GM18517 (cell line): ENCODE measurements around the gene NDFIP1.
"Not testable (repeated sequence)": the region's sequence is repeated elsewhere in the genome, so short reads cannot be mapped to it uniquely, and the experiment has no call there.

ENCODE experiments used
- ATAC-seq: cut with Tn5 transposase; IDR thresholded peaks from one replicate; pipeline ENCODE4 v1.9.1; 2021; ENCODE audit warnings: mild to moderate bottlenecking, moderate library complexity; ENCODE audit not compliant: unreplicated experiment

NDFIP1 gene, protein sequence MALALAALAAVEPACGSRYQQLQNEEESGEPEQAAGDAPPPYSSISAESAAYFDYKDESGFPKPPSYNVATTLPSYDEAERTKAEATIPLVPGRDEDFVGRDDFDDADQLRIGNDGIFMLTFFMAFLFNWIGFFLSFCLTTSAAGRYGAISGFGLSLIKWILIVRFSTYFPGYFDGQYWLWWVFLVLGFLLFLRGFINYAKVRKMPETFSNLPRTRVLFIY

DNA sequence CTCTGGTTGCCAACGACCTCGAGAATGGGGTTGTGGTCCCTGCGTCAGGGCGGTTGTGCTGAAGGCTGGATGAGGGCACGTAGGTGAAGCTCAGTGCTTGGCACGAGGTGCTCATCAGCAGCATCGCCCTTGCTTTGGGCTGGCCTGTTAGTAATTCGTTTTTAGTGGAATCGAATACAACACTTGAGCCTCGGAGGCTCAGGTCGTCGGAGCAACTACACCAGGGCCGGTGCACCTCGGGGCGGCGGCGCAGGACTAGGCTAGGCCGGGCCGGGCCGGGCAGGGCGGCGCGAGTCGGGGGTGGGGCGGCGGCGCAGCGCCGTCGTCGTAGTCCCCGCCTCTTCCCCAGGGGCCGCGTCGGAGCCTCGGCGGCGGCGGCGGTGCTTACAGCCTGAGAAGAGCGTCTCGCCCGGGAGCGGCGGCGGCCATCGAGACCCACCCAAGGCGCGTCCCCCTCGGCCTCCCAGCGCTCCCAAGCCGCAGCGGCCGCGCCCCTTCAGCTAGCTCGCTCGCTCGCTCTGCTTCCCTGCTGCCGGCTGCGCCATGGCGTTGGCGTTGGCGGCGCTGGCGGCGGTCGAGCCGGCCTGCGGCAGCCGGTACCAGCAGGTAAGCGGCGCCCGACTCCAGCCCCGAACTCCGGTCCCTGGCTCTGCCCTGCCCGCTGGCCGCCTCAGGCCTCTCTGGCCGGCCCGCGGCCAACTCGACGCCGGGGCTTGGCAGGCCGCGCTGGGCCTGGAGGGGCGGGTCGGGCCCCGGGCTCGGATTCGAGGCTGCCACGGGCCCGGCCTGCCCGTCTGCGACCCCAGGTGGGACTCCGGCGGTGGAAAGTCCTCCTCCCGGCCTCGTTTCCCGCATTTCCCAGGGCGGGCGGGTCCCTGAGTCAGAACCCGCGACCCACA lies at the start of gene NDFIP1:
TSS of gene NDFIP1 (plus strand) at position 348 of the 899 bp plus-strand sequence. CDS start at position 544, 196 bp downstream.
- ATAC-seq, result peak; percentile 97

DNA sequence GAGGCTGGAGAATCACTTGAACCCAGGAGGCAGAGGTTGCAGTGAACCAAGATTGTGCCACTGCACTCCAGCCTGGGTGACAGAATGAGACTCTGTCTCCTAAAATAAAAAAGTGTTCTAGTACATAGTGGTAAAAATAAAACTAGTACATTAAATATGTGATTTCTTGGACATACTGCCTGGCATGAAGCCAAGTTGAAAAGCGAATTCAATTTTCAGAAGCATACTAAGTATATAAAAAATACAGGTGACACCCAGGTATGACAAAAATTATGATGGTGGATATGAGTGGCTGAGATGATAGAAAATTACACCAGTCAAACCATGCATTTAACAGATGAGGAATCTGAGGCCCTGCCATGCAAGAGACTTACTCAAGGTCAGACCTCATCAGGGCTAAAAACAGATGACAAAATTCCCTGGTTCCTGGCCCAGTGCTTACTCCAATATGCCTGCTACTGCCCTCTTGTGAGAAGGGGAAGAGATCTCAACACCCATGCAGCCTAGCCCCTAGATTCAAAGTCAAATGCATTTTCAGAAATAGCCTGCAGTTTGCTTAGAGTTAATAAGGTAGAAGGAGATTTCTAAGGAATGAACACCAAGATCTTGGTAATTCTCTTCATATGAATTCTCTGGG lies 49.2 kb upstream of the NDFIP1 start:
- ATAC-seq, result no peak

DNA sequence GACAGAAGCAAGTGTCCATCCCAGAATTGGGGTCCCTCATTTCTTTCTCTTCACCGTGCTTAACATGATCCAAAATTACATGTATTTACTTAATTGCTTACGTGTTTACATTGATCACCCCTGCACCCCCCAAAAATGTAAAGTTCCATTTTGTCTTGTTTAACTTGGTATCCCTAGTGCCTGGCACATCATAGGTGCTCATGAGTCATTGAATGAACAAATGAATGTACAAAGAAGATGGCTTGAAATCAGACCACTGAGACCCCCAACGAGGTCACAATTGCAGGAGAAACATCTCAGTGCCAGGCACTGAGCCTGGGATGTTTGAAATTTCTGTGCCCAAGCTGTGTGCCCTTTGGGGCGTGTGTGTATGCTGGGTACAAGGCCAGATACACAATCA lies 45.2 kb upstream of the NDFIP1 start:
- ATAC-seq, result no peak

DNA sequence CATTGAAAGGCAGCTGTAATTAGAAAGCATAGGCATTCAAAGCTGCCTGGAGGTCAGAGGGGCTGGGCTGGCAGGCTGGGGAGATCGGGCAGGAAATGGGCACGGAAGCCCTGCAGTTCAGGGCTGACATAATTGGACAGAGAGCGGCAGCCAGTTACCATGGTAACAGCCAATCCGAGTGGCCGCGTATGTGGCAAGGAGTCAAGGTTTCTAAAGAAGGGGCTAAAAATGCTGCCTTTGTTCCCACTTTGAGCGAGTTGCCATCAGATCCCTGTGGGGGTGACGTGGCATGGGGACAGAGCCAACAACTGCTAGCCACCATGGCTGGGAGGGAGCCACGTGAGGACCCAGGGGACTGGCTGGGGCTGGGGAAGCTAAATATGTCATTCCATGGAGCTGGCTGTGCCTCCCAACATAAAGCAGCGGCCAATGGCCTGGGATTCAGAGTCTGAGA lies 44.7 kb upstream of the NDFIP1 start:
- ATAC-seq, result no peak

DNA sequence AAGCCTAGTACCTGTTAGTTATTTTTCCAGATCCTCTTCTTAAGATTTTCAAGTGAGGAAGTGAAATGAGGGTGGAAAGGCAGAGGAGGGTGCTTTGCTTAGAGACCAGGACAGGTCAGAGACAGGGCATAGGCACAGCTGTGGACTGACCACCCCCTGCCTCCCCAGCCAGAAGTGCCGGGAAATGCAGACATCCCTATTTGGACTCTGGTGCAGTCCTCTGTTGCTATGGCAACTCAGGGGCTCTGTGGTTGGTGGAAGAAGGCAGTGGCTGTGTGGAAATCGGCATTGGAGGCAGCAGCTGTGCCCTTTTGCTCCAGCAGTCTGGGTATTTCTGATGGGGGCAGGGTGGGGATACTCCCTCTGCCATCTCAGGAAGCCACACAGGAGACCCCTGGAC lies 43.3 kb upstream of the NDFIP1 start:
- ATAC-seq, result no peak

DNA sequence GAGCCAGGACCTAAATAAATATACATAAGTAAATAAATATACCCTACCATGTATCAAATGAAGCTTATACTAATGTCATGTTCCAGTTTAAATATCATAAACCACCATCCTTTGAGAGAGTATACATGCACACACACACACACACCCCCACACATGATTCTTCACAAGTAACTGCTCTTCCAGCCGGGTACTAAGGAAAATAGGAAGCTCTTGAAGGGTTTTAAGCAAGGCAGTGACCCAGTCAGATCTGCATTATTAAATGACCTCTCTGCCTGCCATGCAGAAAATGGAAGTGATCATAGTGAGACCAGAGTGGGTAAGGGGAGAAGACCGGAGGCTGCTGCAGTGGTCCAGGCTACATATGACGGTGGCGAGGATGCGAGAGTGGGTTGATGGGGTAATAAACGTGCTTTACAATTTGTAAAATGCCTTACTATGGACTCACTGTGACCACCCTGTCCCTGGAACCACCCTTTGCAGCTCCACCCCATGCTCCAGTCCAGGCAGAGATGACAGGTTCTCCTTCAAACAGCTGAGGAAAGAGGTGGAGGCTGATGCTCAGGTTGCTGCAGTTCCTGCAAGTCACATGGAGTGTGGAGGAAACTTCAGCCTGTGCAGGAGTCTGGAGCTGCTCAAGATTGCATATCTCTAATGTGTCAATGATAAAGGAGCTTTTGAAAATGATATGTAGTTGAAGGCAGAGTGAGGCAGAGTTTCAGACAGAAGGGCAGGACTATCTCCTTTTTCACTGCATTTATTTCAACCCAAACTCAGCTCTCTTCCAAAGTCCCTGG lies 38.8 kb upstream of the NDFIP1 start:
- ATAC-seq, result no peak

DNA sequence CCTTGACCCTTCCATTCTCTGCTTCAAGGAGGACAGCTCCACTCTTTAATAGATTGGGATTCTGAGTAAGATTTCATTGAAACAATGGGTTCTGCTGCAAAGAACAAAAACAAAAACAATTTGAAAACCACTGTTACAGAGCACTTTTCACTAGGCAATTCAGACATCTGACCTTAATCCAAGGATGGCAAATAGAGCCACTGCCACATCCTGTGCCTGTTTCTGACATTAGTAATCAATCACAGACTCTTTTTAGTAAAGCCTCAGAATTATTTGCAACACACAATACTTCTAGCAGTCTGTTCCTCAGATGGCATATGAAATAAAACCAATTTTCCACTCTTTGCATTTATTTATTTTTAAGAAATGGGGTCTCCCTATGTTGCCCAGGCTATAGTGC lies 37.8 kb upstream of the NDFIP1 start:
- no peak for ATAC-seq

DNA sequence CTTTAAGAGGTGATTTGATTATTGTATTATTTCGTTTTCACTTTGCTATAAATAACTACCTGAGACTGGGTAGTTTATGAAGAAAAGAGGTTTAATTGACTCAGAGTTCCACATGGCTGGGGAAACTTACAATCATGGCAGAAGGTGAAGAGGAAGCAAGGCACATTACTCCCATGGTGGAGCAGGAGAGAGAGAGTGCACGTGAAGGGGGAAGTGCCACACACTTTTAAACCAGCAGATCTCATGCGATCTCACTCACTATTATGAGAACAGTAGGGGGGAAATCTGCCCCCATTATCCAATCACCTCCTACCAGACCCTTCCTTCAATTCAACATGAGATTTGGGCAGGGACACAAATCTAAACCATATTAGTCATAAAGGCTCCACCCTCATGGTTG lies 36.1 kb upstream of the NDFIP1 start:
- ATAC-seq, result no peak

DNA sequence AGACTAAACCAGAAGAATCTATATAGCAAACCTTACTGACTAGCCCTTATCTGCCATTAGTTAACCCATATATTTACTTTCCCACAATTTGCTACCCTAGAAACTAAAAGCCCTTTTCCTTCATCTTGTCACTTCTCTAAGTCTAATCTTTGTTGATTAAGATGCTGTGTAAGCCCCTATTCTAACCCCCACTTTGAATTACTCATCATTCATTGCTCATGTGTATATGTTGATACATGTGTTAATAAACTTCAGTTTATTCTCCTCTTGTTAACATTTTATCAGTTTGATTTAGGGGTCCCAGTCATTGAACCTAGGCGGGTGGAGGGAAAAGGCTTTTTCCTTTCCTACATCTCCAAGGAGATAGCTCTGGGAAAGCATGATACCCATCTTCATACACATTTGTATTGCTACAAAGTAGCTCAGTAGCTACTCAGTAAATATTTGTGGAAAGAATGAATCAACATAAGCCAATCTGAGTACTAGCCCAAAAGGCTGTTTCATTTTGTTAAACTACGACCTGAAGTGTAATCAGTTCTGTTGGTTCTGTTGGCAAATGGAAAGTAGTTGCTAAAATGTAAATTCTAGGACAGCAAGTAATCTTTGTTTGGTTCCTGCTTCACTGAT lies 35.1 kb upstream of the NDFIP1 start:
- ATAC-seq, result no peak

DNA sequence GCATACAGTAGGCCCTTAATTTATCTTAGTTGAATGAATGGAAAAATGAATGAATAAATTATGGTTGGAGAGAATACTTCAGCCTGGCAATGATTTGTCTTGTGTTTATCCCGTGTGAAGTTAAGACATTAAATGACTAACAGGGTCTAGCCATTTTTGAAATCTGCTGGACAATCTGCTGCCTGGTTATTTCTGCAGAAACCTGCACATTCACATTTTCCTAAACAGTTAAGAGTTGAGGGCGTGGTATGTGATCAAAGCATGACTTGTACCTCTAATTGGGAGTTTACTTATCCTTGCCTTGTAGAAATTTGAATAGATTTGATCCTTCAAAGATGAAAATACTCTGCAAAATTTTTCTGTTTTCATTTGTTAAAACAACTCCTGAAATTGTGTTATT lies 34.6 kb upstream of the NDFIP1 start:
- no peak for ATAC-seq

DNA sequence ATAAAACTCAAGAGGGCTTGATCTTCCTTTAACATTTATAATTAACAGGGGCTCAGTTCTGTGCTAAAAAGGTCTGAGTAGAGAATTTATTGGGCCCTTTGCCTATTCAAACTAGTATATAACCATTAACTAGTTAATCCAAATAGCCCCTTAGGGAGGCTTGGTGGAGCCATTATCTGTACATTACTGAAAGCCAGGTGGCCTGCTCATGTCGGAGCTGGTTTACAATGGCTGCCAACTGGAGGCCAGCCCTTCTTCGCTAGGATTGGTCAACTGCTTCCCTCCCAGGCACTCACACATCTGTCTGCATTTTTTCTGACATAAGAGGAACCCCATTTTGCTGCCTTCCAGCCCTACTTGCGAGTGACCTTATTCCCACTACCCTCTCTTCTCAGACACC lies 30.4 kb upstream of the NDFIP1 start:
- no peak for ATAC-seq

DNA sequence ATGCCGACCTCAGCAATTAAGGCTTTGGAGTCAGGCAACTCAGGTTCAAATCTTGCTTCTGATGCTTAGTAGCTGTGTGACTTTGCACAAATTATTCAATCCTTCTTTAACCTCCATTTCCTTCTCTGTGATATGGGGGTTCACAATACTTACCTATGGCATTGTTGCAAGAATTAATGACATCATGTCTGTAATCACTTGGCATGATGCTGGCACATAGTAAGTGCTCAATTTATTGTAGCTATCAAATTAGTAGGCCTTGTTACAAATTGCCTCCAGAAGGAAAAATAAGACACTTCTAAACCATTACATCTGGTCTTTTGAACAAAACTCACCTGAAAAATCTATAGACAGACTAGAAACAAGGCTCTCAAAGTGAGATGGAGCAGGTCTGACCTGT lies 29.9 kb upstream of the NDFIP1 start:
- no peak for ATAC-seq

DNA sequence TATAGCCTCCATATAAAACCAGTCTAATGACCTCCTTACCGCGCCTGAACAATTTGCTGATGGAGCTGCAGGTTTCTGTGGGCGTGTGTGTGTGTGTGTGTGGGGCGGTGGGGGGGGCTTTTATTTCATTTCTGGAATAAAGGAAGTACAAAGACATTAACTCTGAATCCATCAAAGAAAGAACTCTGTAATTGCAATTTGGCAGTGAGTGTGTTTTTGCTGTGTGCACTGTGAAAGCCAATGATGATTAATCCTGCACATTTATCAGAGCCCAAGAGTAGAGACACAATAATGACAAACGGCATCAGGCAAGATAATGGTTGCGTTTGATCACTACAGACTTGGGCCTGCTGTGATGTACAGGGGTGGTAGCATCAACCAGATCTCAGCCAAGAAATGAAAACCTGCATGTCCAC lies 29.3 kb upstream of the NDFIP1 start:
- no peak for ATAC-seq

DNA sequence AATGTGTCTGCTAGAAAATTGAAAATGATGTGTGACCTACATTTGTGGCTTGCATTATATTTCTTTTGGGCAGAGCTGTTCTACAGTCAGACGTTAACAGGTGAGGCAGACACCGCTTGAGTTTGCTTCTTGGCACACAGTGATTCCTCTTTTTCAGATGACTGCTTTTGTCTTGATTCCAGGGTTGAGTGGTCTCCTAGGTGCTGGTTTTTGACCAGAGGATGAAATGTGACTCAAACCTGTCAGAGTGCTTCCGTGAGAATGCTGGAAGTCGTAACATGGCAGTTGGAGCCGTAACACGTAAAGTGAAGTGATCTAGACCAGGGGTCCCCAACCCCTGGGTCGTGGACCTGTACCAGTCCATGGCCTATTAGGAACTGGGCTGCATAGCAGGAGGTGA lies 28.3 kb upstream of the NDFIP1 start:
- no peak for ATAC-seq

DNA sequence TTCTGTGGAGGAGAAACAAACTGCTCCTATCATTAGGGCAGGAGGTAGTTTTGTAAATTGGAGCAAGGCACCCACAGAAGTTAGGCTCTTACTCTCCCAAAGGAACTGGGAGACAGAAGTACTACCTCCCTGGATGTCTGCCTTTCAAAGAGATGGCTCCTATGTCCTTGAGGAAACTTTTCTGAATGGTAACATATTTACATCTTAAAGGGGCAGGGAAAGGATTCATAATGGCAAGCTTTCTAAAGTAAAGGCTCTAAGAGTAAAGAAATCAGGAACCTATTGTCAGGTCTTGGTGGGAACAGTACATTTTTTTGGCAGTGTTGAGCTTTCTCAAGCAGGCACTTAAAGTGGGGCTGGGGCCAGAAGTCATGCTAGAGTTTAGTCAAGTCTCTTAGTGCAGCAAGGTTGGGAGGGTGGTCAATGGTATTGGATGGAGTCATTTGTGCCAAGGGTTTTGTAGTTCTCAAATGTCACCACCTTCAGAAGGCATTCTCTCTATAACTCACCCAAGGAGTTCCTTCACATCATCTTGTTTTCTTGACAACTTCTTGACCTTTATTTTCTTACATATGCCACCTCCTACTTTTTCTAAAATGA lies 26.3 kb upstream of the NDFIP1 start:
- ATAC-seq, result no peak

DNA sequence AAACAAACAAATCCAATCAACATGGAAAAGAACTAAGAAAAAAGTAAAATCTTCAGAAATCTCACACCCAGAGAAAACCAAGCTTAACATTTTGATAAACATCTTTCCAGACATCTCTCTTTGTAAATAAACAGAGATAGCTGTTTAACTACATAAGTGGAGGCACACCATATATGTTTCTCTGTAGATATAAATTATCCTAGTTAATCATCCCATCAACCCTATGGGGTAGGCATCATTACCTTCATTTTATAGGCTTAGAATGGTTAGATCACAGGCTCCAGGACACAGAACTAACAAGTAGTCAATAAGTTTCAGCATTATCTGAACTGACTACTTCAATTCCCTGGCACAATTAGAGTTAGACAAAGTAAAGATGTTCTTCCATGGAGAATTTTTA lies 22.4 kb upstream of the NDFIP1 start:
- ATAC-seq, result no peak

DNA sequence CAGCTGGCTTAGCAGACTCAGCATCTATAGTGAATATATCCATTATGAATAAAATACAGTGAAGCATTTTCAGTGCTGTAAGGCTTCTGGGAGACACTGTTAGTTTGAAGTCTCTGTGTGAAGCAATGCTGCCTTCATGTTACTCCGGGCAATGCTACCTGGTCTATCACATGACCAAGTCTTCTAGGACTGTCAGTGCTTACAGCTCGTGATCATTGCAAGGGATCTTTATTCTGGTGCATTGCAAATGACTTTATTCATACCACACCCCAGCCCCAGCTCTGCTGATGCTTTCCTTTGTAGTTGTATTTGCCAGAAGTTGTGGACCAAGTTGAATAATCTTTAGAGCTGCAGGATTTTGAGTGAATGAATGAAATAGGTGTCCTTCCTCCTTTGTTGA lies 21.9 kb upstream of the NDFIP1 start:
- ATAC-seq, result no peak

DNA sequence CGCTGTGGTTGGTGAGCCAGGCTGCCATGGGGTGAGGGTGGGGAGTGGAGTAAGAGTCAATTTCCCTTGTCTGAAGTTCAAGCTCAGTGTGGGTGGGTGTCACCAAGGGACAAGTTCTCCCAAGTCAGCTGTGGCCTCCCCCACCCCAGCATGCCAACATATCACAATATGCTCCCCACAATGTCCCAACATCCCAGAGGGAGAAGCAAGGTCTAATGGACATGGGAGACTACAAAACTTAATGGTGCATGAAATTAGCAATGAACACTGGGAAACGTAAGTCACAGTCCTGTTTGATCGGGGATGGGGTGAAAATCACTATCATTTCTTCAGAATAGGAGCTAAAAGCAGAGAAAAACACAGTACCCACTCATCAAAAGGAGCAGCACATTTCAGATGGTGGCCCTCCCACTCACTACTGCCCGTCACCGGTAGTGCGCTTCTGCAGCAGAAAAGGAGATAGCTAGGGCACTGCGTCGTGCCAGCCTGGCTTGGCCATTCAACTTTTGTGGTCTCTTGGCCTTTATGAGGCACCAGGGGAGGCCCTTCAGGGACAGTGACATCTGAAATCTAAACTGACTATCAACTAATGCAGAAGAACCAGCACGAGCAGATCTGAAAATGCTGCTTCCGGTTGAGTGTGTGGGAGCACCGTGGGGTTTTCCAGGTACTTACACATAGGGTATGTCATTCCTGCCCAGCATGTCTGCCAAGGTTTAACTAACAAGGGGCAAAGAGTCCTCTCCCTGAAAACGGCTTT lies 20.5 kb upstream of the NDFIP1 start:
- ATAC-seq, result no peak

DNA sequence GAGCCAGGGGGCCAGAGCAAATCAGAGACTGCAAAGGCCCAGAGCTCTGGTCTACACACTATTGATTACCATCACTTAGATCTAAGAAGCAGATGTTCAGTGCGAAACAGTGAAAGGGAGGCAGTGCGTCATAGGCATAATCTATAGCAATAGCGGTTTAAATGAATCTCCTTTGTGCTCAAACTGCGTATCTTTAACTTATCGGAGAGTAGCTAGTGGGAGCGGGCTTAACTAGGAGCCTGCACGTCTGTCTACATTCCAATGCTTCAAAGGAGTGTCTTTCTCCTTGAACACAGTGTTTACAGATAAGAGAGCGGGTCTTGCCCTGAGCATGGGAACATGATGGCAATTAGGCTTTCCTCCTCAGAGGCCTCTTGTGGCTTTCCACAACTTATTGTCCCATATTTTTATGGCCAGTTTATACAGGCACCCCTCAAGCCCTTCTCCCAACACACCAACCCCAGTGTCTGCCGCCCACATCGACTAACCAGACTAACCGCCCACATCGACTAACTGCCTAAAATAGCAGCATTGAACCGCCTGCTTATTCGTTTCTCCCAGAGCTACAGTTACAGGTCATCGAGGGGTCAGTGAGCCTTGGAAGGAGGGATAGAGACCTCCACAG lies 19.6 kb upstream of the NDFIP1 start:
- not testable (repeated sequence) for ATAC-seq
